Measurements from ENCODE around the gene GOLT1B. TPM values are rescaled to one million over a fixed set of nuclear protein-coding genes. Genes with fewer than 3 reads are reported as not detected.

GOLT1B gene
- total and polyA plus RNA-seq, 2 of the 13 experiments (the other 11 are each of a cell fraction or from before 2014, with no cell fraction given) = 23.6 to 38.4 TPM

GRCh38 chr12:21501258-21502163 lies at the start of gene GOLT1B, which contains the start of gene RECQL (continued):
- TF ChIP-seq ZBTB8A (CRISPR knock-in tag; IDR thresholded peaks at IDR 0.05; ENCODE audit: borderline replicate concordance, low read depth) (no peak), THAP11 (CRISPR knock-in tag; IDR thresholded peaks at IDR 0.05) (peak; percentile 87), HOXA5 (CRISPR knock-in tag; IDR thresholded peaks at IDR 0.05) (0 out of 2 replicates have a peak, but pooled peaks have one; percentile 17), HDAC2 (CRISPR knock-in tag; IDR thresholded peaks at IDR 0.05) (peak; percentile 52; the same call in 1 of the 2 replicates), ZNF292 (CRISPR knock-in tag; IDR thresholded peaks at IDR 0.05; ENCODE audit: borderline replicate concordance, low read depth) (no peak), CBX2 (IDR thresholded peaks at IDR 0.05; ENCODE audit: low read depth, low read length) (no peak), CBX2 (CRISPR knock-in tag; IDR thresholded peaks at IDR 0.05; ENCODE audit: low read depth) (no peak), FOXM1 (CRISPR knock-in tag; IDR thresholded peaks at IDR 0.05) (no peak), ZNF629 (CRISPR knock-in tag; conservative IDR thresholded peaks at IDR 0.05) (0 out of 2 replicates have a peak, but pooled peaks have one; percentile 5), SOX13 (IDR thresholded peaks at IDR 0.05) (no peak), SOX13 (CRISPR knock-in tag; conservative IDR thresholded peaks at IDR 0.05 in 1 of 2, IDR thresholded peaks at IDR 0.05 in 1 of 2) (no peak), HBP1 (CRISPR knock-in tag; IDR thresholded peaks at IDR 0.05; ENCODE audit: low read depth) (peak; percentile 96), ZNF30 (CRISPR knock-in tag; IDR thresholded peaks at IDR 0.05) (no peak), RNF2 (conservative IDR thresholded peaks at IDR 0.05; ENCODE audit: low read depth) (peak; percentile 58; the same call in 1 of the 2 replicates), TERF1 (CRISPR knock-in tag; IDR thresholded peaks at IDR 0.05) (no peak)
- TF ChIP-seq, protein P1, sequence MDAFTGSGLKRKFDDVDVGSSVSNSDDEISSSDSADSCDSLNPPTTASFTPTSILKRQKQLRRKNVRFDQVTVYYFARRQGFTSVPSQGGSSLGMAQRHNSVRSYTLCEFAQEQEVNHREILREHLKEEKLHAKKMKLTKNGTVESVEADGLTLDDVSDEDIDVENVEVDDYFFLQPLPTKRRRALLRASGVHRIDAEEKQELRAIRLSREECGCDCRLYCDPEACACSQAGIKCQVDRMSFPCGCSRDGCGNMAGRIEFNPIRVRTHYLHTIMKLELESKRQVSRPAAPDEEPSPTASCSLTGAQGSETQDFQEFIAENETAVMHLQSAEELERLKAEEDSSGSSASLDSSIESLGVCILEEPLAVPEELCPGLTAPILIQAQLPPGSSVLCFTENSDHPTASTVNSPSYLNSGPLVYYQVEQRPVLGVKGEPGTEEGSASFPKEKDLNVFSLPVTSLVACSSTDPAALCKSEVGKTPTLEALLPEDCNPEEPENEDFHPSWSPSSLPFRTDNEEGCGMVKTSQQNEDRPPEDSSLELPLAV (CRISPR knock-in tag; conservative IDR thresholded peaks at IDR 0.05; ENCODE audit: low read depth) = no peak
- TF ChIP-seq, protein P2, sequence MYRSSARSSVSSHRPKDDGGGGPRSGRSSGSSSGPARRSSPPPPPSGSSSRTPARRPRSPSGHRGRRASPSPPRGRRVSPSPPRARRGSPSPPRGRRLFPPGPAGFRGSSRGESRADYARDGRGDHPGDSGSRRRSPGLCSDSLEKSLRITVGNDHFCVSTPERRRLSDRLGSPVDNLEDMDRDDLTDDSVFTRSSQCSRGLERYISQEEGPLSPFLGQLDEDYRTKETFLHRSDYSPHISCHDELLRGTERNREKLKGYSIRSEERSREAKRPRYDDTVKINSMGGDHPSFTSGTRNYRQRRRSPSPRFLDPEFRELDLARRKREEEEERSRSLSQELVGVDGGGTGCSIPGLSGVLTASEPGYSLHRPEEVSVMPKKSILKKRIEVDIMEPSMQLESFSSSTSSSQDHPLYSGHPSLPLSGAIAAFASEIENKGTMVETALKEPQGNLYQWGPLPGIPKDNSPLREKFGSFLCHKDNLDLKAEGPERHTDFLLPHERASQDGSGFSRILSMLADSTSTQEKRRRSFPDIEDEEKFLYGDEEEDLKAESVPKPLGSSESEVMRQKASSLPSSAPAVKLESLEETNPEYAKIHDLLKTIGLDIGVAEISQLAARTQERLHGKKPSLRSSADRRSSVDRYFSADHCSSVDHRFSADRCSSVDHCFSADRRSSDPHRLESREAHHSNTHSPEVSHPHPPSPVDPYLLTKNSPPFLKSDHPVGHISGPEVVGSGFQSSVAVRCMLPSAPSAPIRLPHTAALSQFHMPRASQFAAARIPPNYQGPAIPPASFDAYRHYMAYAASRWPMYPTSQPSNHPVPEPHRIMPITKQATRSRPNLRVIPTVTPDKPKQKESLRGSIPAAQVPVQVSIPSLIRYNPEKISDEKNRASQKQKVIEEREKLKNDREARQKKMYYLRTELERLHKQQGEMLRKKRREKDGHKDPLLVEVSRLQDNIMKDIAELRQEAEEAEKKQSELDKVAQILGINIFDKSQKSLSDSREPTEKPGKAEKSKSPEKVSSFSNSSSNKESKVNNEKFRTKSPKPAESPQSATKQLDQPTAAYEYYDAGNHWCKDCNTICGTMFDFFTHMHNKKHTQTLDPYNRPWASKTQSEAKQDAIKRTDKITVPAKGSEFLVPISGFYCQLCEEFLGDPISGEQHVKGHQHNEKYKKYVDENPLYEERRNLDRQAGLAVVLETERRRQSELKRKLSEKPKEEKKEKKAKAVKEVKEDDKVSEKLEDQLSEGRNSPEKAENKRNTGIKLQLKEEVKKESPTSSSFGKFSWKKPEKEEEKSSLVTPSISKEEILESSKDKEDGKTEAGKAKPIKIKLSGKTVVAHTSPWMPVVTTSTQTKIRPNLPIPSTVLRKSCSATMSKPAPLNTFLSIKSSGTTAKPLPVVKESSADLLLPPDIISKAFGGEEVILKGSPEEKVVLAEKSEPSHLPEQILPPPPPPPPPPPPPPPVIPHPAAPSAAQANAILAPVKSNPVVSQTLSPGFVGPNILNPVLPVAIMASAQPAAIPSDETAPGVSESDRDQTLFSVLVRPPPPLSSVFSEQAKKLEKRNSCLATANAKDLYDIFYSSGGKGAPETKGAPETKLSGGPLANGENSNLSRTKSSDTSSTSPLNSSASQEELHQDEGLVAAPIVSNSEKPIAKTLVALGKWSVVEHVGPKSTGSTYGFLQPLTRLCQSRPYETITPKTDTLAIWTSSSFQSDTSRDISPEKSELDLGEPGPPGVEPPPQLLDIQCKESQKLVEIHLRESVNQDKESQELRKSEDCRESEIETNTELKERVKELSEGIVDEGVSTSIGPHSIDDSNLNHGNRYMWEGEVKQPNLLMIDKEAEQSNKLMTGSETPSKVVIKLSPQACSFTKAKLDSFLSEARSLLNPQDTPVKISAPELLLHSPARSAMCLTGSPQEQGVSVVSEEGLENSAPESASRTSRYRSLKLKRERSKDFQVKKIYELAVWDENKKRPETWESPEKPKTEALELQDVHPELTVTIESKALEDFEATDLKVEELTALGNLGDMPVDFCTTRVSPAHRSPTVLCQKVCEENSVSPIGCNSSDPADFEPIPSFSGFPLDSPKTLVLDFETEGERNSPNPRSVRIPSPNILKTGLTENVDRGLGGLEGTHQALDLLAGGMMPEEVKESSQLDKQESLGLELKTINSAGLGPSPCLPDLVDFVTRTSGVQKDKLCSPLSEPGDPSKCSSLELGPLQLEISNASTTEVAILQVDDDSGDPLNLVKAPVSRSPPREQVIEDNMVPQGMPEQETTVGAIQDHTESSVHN (CRISPR knock-in tag; IDR thresholded peaks at IDR 0.05) = no peak

Measured in HepG2 (cell line).